ENCODE data around the gene IBTK. TPM values are rescaled to one million over a fixed set of nuclear protein-coding genes. Genes with fewer than 3 reads are reported as not detected.

Gene IBTK
- 10 to 100 TPM; 29.1 to 50.7 (median 34.2) TPM for total RNA-seq

- no peak for TF ChIP-seq CTCF (IDR thresholded peaks at IDR 0.05; ENCODE audit: low read depth)
Observed at GRCh38 chr6:82247505-82248272, at the start of gene IBTK. IBTK (minus strand) TSS chr6:82247744; CDS start chr6:82240486, 7,258 bp downstream.

GRCh38 chr6:82283771-82284410 is 36.3 kb upstream of the IBTK start:
- no peak for TF ChIP-seq CTCF (IDR thresholded peaks at IDR 0.05; ENCODE audit: low read depth)

GRCh38 chr6:82277686-82278085 is 30.1 kb upstream of the IBTK start:
- no peak for TF ChIP-seq CTCF (IDR thresholded peaks at IDR 0.05; ENCODE audit: low read depth)

- TF ChIP-seq CTCF (IDR thresholded peaks at IDR 0.05; ENCODE audit: low read depth), result no peak
Observed at GRCh38 chr6:82275686-82276085, 28.1 kb upstream of the IBTK start.

GRCh38 chr6:82273295-82273694 is 25.8 kb upstream of the IBTK start:
- no peak for TF ChIP-seq CTCF (IDR thresholded peaks at IDR 0.05; ENCODE audit: low read depth)

- no peak for TF ChIP-seq CTCF (IDR thresholded peaks at IDR 0.05; ENCODE audit: low read depth)
Observed at GRCh38 chr6:82270881-82271635, 23.5 kb upstream of the IBTK start.

- no peak for TF ChIP-seq CTCF (IDR thresholded peaks at IDR 0.05; ENCODE audit: low read depth)
Observed at GRCh38 chr6:82268301-82268846, 20.8 kb upstream of the IBTK start.
